Skeletal muscle satellite cell (primary cell): Measurements from ENCODE around the gene GPRIN3.

Experiments used
- H3K27me3 ChIP-seq: 2 replicates; pipeline ENCODE4 v1.7.0; 2013; ENCODE audit warnings: low read length; ENCODE audit not compliant: control insufficient read depth, insufficient read depth
- H3K36me3 ChIP-seq: 2 replicates; pipeline ENCODE4 v1.7.0; 2013; ENCODE audit warnings: mild to moderate bottlenecking, control low read depth, low read length; ENCODE audit not compliant: insufficient read depth
- H3K4me1 ChIP-seq: 2 replicates; pipeline ENCODE4 v1.7.0; 2013; ENCODE audit warnings: low read length; ENCODE audit not compliant: control insufficient read depth, insufficient read depth
- H3K4me2 ChIP-seq: 2 replicates; pipeline ENCODE4 v1.7.0; 2013; ENCODE audit warnings: mild to moderate bottlenecking, low read length
- H3K4me3 ChIP-seq: 2 replicates; pipeline ENCODE4 v1.7.0; 2013; ENCODE audit warnings: low read length
- H3K9ac ChIP-seq: 2 replicates; pipeline ENCODE4 v1.7.0; 2013; ENCODE audit warnings: mild to moderate bottlenecking, low read depth, low read length, moderate library complexity
- H3K9me3 ChIP-seq: replicated peaks from 2 replicates; pipeline ENCODE4 v1.7.0; 2013; ENCODE audit warnings: mild to moderate bottlenecking, control low read depth, low read length

Gene GPRIN3

GRCh38 chr4:89253935-89254334, 53.7 kb downstream of the GPRIN3 start:
- H3K36me3 ChIP-seq: no peaks in the 10 kb centered on the region
- H3K4me2 ChIP-seq: no peak overlapping the region
- H3K27me3 ChIP-seq: peaks cover 9% of the 10 kb centered on the region
- H3K4me1 ChIP-seq: no peaks in the 10 kb centered on the region
- no peaks in the 10 kb centered on the region for H3K9me3 ChIP-seq
- H3K4me3 ChIP-seq: no peak overlapping the region
- H3K9ac ChIP-seq: no peak overlapping the region

DNA sequence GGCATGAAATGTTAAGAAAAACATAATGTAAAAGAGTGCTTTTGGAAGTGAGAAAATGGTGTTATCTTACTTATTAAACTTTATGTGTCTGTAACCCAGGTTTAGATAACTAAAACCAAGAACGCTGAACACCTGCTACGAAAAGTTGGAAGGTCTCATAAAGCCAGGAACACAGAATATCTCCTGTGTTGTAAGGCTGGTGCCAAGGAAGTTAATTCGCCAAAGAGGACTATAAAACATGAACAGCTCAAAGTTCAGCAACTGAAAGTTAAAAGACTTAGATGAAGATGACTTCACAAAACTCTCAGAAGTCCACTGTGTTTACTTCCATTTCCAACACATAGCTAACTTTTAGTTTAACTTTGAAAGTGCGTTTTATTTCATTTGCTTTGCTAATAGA, 54.3 kb downstream of the GPRIN3 start:
- H3K4me3 ChIP-seq: no peak overlapping the region
- no peaks in the 10 kb centered on the region for H3K36me3 ChIP-seq
- no peaks in the 10 kb centered on the region for H3K9me3 ChIP-seq
- H3K4me2 ChIP-seq: no peak overlapping the region
- H3K27me3 ChIP-seq: peaks cover 9% of the 10 kb centered on the region
- H3K4me1 ChIP-seq: peaks cover 2% of the 10 kb centered on the region
- H3K9ac ChIP-seq: no peak overlapping the region

DNA sequence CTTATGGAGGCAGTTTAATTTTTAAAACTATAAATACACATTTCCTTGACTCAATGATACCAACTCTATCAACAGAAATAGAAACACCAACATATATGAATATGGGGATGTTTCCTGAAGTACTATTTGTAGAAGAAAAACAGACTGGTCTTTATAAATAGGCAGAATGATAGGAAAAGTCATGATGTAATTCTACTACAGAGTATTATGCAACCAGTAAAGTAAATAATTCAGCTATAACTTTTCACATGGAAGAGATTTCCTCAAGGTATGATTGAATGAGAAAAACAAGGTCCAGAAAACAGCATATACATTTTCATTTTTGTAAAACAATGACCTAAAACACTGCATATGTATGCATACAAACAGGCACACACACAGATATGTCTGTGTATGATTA, 56.2 kb downstream of the GPRIN3 start:
- peaks cover 2% of the 10 kb centered on the region for H3K4me1 ChIP-seq

DNA sequence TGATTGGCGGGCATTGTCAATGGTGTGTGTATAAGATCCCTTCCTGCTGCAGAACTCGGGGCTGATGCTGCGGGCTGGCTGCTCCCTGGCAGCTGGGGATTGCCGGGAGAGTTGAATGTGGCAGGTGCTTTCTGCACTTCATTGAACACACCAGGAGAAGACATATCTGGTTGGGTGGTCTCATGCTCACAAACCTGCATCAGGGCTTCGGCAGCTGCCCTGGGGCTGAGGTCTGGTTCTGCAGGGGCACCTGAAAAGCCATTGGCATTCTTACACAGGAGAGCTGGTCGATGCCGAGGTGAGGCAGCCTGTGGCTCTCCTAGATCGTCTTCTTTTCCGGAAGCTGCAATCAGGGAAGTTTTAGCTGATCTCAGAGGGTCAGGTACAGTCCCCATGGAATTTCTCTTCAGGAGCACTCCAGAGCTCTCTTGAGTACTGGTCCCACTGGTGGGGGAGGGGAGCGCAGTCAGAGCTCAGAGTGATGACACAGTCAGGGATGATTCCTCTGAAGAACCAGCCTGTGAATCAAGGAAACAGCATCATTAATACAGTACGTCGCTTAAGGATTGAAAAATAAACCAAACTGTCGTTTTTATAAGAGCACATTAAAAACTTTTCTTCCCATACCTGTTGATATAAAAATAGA, 57.8 kb downstream of the GPRIN3 start:
- Histone ChIP-seq H3K9ac (no peak overlapping the region), H3K4me2 (no peak overlapping the region), H3K4me3 (no peak overlapping the region), H3K4me1 (peaks cover 2% of the 10 kb centered on the region), H3K36me3 (no peaks in the 10 kb centered on the region), H3K27me3 (peaks cover 5% of the 10 kb centered on the region), H3K9me3 (no peaks in the 10 kb centered on the region)

More for the DNA sequence above, 56.2 kb downstream of the GPRIN3 start:
- no peak overlapping the region for H3K4me3 ChIP-seq
- H3K4me2 ChIP-seq: no peak overlapping the region
- H3K9ac ChIP-seq: no peak overlapping the region
- peaks cover 5% of the 10 kb centered on the region for H3K27me3 ChIP-seq
- H3K36me3 ChIP-seq: no peaks in the 10 kb centered on the region
- H3K9me3 ChIP-seq: no peaks in the 10 kb centered on the region

DNA sequence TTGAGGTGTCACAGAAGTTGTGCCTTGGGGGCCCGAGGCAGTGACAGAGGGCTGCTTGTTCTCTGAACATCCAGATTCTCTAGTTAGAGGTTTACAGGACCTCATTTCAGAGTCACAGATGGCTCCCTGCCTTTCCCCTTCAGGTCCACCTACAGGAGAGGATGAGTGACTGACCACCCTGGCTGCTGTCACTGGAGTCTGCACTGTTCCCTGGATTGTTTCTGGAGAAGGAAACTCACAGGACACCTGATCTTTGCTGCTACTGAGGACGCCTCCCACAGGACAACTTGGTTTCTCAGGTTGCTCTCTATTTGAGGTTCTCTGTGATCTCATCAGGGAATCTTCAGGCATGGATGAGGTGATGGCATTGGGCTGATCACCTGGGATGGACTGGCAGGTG, 58.3 kb downstream of the GPRIN3 start:
- Histone ChIP-seq H3K27me3 (peaks cover 5% of the 10 kb centered on the region), H3K4me2 (peak overlapping the region; percentile 64), H3K9me3 (no peaks in the 10 kb centered on the region), H3K4me1 (peaks cover 2% of the 10 kb centered on the region), H3K4me3 (peak overlapping the region; percentile 30), H3K36me3 (no peaks in the 10 kb centered on the region), H3K9ac (no peak overlapping the region)

DNA sequence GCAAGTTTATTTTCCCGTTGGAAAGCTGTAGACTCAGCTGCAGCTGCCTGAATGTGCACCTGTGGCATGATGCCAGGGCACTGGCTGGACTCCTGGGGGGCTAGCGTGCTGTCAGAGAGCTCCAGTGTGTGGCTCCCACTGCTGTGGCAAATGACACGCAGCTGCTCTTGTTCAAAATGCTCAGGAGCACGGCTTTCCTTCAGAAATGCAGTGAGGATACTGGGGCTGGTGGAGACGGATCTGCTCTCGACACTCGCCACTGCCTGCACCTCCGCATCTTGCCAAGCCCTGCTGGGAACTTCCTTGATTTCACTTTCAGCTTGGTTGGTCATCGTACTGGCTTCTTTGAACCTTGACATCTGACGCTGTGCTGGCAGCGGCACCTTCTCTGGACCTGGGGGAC, 58.7 kb downstream of the GPRIN3 start:
- no peaks in the 10 kb centered on the region for H3K9me3 ChIP-seq
- H3K27me3 ChIP-seq: peaks cover 5% of the 10 kb centered on the region
- no peaks in the 10 kb centered on the region for H3K36me3 ChIP-seq
- H3K4me2 ChIP-seq: peak overlapping the region; percentile 64
- no peak overlapping the region for H3K9ac ChIP-seq
- peak overlapping the region; percentile 30 for H3K4me3 ChIP-seq
- H3K4me1 ChIP-seq: peaks cover 2% of the 10 kb centered on the region

DNA sequence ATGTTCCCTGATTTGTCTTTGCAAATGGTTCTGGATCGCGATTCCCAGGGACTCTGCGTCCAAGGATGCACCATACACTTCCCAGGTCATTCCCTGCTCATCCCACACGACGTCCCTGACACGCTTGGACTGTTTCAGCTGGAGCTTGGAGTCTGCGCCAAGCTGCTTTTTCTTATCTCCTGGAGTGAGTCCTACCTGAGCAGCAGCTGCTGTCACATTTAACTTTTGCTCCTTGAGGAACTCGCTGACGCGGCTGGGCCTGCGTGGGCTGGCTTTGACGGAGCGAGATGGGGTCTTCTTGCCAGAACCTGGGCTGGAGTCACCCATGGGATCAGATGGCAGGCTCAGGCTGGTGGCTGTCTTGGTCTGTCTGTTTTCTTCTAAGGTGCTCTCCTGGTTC, 59.6 kb downstream of the GPRIN3 start:
- Histone ChIP-seq H3K9me3 (no peaks in the 10 kb centered on the region), H3K4me2 (no peak overlapping the region), H3K4me1 (peaks cover 2% of the 10 kb centered on the region), H3K36me3 (no peaks in the 10 kb centered on the region), H3K4me3 (no peak overlapping the region), H3K9ac (no peak overlapping the region), H3K27me3 (peaks cover 5% of the 10 kb centered on the region)

DNA sequence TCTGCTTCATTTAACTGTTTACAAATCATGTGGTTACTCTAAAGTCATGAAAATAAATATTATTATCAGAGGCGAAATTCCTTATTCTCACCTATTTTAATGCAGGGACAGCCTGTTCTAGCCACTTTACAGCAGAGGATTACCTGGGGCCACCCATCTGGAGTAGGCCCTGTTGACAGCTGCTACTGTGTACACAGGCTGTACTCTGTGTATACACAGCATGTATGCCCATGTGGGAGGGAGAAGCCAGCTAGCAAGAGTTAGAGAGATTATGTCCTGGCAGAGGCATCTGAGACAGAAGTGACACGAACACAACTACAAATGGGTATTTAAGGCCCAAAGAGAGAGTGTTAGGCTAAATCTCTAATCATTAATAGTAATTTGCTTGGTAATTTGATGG, 62.1 kb downstream of the GPRIN3 start:
- Histone ChIP-seq H3K4me1 (peaks cover 2% of the 10 kb centered on the region), H3K9me3 (no peaks in the 10 kb centered on the region), H3K9ac (no peak overlapping the region), H3K27me3 (peaks cover 5% of the 10 kb centered on the region), H3K4me3 (no peak overlapping the region), H3K36me3 (no peaks in the 10 kb centered on the region), H3K4me2 (no peak overlapping the region)

DNA sequence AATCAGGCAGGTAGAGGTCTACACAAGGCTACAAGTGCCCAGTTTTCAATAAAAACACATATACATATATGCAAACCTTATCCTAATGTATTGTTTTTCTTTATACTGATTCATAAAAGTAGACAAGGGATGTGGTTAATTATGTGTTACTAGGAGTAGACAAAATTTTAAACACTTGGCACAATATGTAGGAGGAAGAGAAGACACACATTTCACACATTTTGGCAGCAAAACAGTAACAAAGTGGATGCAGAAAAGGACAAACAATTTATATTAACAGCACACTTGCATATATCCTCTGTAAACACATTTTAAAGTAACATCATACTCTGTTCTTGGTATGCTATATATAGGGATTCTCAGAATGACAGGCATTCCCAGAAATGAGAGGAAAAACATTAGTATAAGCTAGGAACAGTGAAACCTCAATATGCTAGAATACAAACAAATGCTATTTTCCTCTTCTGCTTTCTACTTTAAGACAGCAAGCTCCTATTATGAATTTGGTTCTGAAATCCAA, 63.8 kb downstream of the GPRIN3 start:
- H3K4me1 ChIP-seq: peaks cover 1% of the 10 kb centered on the region
- H3K4me2 ChIP-seq: no peak overlapping the region
- H3K27me3 ChIP-seq: no peaks in the 10 kb centered on the region
- no peak overlapping the region for H3K4me3 ChIP-seq
- no peak overlapping the region for H3K9ac ChIP-seq
- no peaks in the 10 kb centered on the region for H3K9me3 ChIP-seq
- no peaks in the 10 kb centered on the region for H3K36me3 ChIP-seq

DNA sequence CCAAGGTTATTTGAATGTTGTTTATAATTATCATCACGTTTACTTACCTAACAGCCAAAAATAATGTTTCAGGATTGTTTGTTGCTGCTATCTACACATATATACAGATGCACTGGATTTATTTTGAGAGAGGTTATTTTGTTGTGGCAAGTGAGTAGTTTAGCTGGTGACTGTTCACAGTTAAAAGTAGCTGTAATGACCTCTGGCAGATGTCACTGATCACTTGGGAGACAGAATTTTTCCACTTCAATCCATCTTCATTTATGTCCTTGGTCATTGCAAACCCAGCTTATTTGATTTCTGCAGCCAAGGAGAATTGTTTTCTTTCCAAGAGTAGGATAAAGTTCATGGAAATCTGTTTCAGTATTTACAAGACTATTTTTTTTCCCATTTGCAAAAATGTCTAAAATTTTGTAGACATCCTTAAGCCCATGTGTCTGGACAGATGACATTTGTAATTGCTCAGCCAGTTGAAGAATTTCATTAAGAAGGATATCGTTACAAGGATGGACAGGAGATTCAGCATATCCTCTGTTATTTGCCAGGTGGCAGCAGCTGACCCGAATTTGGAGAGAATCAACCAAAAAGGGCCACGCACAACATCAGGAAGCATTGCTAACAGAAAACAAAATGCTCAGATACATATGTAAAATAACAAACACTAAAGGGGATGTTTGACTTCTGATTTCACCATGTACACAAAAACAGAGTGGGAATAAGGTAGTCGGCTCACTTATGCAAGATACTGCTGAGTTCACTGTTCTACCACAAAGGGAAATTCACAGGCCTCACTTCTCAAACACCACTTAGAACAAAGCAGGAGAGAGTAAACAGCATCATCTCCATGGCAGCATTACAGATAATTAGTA, 64.5 kb downstream of the GPRIN3 start:
- no peaks in the 10 kb centered on the region for H3K36me3 ChIP-seq
- H3K9ac ChIP-seq: no peak overlapping the region
- no peaks in the 10 kb centered on the region for H3K9me3 ChIP-seq
- H3K27me3 ChIP-seq: no peaks in the 10 kb centered on the region
- no peaks in the 10 kb centered on the region for H3K4me1 ChIP-seq
- no peak overlapping the region for H3K4me3 ChIP-seq
- H3K4me2 ChIP-seq: no peak overlapping the region

DNA sequence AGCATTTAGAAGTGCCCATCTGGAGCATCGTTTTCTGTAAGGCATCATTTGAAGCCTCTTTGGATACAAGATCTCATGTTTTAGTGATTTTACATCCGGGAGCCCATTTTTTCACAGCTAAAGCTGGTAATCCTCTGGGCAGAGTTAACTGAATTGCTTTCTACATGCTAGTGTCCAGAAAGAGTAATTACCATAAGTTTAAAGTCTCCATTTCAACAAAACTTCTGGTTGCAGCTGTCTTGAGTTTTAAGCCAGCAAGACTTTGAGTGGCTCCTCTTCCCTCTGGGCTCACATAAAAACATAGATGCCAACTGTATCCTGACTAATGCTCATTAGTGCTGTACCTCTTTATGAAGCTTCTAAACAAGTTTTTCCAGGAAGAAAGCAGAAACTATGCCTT, 65.4 kb downstream of the GPRIN3 start:
- H3K4me1 ChIP-seq: no peaks in the 10 kb centered on the region
- H3K36me3 ChIP-seq: no peaks in the 10 kb centered on the region
- H3K4me3 ChIP-seq: no peak overlapping the region
- H3K27me3 ChIP-seq: no peaks in the 10 kb centered on the region
- no peaks in the 10 kb centered on the region for H3K9me3 ChIP-seq
- H3K9ac ChIP-seq: no peak overlapping the region
- H3K4me2 ChIP-seq: no peak overlapping the region
